GM23248 (cell line): ENCODE results near the gene TMEM260.

Experiments used
- EZH2 ChIP-seq: fragments of 200-600 bp; sonication (generic); IDR thresholded peaks from 2 replicates; pipeline ENCODE4 v1.6.1; 2018; ENCODE audit warnings: antibody characterized with exemption, mild to moderate bottlenecking; ENCODE audit not compliant: insufficient read depth, poor library complexity, severe bottlenecking
- EZH2phosphoT487 ChIP-seq: fragments of 200-600 bp; sonication (generic); IDR thresholded peaks from 2 replicates; pipeline ENCODE4 v1.6.1; 2018; ENCODE audit warnings: antibody characterized with exemption, moderate library complexity, mild to moderate bottlenecking, low read depth; ENCODE audit not compliant: insufficient read depth

DNA sequence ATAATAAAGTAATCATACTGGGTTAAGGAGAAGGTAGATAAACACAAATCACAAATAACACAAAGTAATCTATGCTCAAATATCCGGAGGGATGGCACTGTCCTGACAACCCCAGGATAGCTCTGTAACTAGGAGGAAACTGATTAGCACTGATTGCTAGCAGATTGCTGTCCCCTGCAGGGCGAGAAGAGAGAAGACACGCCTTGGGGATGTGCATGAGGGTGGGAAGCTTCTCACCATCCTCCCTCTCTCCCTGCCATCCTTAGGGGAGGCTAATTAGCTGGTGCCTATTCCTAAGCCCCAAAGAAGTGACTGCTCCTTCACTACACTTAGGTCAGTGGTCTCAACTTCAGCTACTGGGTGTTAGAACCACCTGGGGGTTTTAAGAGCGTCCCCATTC, 27.0 kb upstream of the TMEM260 start:
- TF ChIP-seq EZH2 (no peak), EZH2phosphoT487 (no peak)
